Left renal pelvis (tissue), 4 donors: ENCODE measurements around the gene SZRD1. TPM values are rescaled to one million over a fixed set of nuclear protein-coding genes. Genes with fewer than 3 reads are reported as not detected.
A peak's percentile ranks its signal among the peaks of the same experiment; 100 is the strongest.

Experiments
- DNase-seq, 4 donors: peaks; one replicate each; pipeline ENCODE4 v3.0.0-alpha.2; 2013; ENCODE audit warnings: low read depth in 4 of 4, low spot score in 3 of 4
- polyA plus RNA-seq, 4 donors: library from polyadenylated mRNA; unstranded; fragments of 120-200 nt; gene quantifications; one replicate each; pipeline ENCODE4 v1.2.1, GENCODE V29; 2013; ENCODE audit not compliant: insufficient read length in 4 of 4

The SZRD1 gene
- polyA plus RNA-seq, 4 donors, result 97.1 to 115 (median 105) TPM

GRCh38 chr1:16367258-16367967 is 371 bp downstream of the SZRD1 start:
- peak in 3 of 4 donors; percentile 76 to 80 (median 80) for DNase-seq

GRCh38 chr1:16367968-16368890 is 1.2 kb downstream of the SZRD1 start:
- no peak for DNase-seq

- DNase-seq, result no peak
Measured at GRCh38 chr1:16369821-16370220, 2.8 kb downstream of the SZRD1 start.

DNA sequence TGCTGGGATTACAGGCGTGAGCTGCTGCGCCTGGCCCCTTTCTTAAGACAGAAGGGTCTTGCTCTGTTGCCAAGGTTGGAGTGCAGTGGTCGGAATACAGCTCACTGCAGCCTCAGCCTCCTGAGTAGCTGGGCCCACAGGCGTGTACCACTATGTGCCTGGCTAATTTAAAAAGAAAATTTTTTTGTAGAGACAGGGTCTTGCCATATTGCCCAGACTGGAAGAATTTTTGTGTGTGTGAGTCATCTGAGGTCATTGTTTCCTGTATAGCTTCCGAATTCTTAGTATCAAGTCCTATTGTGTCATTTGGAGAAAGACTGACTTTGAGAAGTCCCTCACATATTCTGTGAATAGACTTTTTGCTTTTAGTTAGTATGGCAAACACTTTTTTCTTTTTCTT is 4.7 kb downstream of the SZRD1 start:
- DNase-seq, result no peak

DNA sequence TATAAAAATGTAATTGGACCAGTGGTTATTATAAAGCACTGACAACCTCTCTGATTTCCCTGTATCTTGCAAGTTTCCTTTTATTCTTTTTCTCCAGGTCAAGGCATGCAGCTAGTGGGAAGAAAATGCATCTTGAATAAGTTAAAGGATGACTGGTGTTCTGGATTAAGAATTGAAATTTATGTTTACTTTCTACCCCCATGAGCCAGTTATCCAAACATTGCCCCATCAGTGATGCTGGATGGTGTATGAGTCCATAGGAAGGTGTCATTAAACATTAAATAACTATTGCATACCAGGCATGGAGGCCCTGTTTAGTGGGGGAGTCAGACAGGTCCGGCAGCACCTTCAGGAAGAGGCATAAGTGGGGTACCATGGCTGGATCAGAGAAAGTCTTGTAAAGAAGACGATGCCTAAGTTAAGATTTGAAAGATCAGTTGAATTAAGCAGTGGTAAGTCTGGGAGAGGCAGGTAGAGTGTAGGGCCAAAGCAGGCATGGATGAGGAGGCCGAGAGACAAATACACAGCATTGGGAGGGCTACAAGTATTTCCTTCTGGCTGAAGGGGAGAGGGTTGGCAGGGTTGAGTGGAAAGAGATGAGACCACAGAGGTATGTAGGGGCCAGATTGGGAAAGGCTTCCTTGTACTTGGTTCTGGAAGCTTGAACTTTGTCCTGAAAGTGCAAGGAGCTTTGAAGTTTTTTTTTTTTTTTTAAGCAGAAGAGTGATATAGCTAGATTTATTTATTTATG is 5.7 kb downstream of the SZRD1 start:
- no peak for DNase-seq

GRCh38 chr1:16374266-16374665 is 7.2 kb downstream of the SZRD1 start:
- DNase-seq, result no peak

DNA sequence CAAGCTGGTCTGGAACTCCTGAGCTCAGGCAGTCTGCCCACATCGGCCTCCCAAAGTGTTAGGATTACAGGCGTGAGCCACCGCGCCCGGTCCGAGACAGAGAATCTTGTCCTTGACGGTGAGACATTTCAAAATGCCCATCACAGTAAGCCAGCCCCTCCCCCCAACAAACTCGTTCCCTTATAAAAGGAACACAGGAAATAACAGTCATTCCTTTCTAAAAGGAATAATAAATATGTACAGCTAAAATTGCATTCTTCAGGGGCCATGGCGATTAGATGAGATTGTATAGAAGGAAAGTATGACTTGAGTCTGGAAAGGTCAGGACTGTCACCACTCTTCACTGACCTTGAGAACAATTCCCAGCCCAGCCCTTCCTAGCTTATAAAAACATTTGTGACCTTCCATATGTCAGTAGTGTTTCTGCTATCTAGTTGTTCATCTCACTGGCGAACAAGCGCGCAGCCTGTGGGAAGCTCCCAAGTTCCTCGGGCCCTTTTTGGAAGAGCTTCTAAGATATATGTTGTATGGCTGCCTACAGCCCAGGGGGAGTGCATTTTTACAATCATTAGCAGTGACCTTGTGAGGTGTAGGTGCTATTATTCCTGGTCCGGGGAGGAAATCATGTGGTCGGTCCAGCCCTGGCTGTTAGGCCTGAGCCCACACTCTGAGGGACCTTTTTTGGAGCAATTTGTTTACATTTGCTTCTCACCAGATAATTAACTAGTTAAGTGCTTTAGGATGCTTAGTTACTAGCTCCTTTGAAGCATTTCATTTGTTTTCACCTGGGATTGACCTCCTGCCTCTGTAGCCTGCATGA is 8.7 kb downstream of the SZRD1 start:
- no peak for DNase-seq

GRCh38 chr1:16376971-16377370 is 9.9 kb downstream of the SZRD1 start:
- no peak for DNase-seq

DNA sequence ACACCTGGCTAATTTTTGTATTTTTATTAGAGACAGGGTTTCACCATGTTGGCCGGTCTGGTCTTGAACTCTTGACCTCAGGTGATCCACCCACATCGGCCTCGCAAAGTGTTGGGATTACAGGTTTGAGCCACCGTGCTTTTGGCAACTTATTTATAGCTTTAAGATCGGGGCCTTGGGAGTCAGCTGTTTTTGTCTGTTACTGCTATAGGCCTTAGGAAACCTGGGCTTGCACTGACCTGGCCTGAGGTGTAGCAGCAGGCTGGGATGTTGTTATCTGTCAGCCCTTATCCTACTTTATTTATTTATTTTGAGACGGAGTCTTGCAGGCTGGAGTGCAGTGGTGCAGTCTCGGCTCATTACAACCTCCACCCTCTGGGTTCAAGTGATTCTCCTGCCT is 11.4 kb downstream of the SZRD1 start:
- no peak for DNase-seq

DNA sequence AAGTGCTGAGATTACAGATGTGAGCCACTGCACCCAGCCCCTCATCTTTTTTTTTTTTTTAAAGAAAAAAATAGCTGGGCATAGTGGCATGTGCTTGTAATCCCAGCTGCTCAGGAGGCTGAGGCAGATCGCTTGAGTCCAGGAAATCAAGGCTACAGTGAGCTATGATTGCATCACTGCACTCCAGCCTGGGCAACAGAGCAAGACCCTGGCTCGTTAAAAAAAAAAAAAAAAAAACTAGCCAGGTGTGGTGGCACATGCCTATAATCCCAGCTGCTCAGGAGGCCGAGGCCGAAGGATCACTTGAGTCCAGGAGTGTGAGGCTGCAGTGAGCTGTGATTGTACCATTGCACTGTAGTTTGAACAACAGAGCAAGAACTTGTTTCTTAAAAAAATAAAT is 13.8 kb downstream of the SZRD1 start:
- DNase-seq, result no peak

DNA sequence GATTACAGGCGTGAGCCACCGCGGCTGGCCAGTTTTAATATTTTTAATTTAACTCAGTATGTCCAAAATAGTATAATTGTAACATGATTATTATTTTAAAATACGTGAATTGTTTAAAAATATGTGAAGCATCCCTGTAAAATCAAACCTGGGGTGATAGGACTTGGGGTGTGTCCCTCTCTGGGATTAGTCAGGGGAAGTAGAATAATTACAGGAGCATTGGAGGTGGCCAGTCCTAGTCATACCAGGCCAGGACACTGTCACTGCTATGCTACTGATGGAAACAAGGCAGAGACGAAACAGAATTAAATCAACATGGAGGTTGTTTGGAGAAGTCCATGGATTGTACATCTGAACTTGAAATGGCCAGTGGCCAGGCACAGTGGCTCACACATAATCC is 16.8 kb downstream of the SZRD1 start:
- no peak for DNase-seq

DNA sequence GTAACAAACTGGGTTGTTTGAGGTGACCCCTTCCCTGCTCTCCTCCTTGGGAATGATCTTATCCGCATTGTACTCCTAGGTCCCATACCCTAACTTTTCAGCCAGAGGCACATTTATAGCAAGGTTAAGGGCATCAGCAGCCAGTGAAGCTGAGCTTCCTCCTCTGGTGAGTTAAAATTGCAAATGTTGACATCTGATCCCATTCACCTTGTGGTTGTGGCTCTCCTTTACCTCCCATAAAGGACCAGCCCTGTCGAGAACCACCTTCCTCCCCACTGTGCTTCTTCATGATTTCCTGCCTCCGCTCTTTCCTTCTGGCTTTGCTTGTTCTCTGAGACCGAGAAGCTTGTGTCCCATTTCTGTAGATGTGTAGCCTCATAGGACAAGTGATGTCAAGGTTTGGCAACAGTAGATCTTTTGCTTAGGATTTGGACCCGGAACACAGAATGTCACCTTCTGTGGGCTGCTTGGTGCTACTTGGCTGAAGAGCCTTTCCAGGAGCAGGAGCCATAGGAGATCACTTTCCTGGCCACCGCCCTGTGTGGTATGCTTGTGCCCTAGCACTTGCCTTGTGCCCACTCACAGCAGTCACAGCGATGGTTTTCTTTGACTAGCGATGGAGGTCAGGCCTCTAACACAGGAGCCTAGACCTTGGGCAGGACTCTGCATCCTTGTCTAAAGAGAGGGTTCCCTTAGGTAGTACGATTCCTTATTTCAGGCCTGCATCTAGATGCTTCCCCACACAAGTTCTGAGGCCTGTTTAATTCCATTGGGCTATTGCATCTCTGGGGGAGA is 18.8 kb downstream of the SZRD1 start:
- no peak for DNase-seq

- DNase-seq, result no peak
Measured at GRCh38 chr1:16386454-16387113, 19.5 kb downstream of the SZRD1 start.

GRCh38 chr1:16387201-16388188 is 20.5 kb downstream of the SZRD1 start:
- no peak for DNase-seq

DNA sequence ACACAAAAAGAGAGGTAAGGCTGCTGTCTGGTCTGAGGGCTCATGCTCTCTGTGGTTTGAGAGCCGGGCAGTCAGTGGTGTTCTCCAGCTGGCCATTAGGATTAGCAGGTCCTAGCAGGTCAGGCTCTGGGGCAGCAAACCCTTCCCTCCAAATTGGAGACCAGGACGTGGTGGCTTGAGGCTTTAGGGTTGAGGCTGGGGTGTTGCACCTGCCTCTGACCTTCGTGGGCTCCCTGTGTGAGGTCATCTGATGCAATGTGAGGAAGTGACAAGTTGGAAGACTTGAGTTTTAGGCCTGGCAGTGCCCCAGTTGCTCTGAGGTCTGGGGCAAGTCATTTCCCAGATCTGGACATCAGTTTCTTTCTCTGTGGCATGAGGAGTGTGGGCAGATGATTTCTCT is 24.4 kb downstream of the SZRD1 start:
- DNase-seq, result no peak

DNA sequence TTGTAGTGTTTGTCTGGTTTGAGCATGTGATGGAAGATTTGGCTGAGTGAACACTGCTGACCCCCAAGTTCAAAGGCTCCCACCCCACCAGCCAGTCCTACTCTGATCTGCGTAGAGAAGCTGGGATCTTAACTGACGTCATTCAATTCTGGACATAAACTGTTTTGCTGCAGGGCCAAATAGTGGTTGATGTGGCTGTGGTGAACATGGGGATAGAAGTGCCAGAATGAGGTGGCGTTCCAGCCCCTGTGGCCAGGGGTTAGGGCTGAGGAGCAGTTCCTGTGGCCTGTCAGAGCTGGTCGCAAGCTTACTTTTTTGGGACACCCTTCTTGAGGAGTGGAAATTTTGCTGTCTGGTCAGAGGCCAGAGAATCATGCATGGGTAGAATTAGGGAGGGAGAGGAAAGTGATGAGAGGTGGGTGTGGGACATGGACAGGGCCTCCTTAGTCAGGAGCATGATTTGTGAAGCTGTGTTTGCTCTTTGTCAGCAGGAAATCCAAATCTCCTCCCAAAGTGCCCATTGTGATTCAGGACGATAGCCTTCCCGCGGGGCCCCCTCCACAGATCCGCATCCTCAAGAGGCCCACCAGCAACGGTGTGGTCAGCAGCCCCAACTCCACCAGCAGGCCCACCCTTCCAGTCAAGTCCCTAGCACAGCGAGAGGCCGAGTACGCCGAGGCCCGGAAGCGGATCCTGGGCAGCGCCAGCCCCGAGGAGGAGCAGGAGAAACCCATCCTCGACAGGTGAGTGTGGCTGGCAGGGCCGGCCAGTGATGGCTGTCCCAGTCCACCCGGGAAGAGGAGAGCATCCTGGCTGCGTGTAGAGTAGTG is 25.9 kb downstream of the SZRD1 start:
- DNase-seq, result no peak
